GM21576 (cell line): ENCODE measurements around the gene CTXND1.
A peak's percentile ranks its signal among the peaks of the same experiment; 100 is the strongest.
"Not testable (repeated sequence)": the region's sequence is repeated elsewhere in the genome, so short reads cannot be mapped to it uniquely, and the experiment has no call there.

Experiments
- ATAC-seq: cut with Tn5 transposase; IDR thresholded peaks from one replicate; pipeline ENCODE4 v1.9.1; 2021; ENCODE audit warnings: mild to moderate bottlenecking, moderate library complexity; ENCODE audit not compliant: unreplicated experiment

The CTXND1 gene

GRCh38 chr15:80161468-80162016 is 90.5 kb downstream of the CTXND1 start:
- ATAC-seq: no peak

GRCh38 chr15:80160570-80161156 is 91.3 kb downstream of the CTXND1 start:
- ATAC-seq: peak; percentile 73

GRCh38 chr15:80159811-80160569 is 92.0 kb downstream of the CTXND1 start:
- ATAC-seq: no peak

- no peak for ATAC-seq
These were observed 92.7 kb downstream of the CTXND1 start for GRCh38 chr15:80159301-80159700.

GRCh38 chr15:80157215-80157614 is 94.8 kb downstream of the CTXND1 start:
- ATAC-seq: no peak

- no peak for ATAC-seq
These were observed 95.8 kb downstream of the CTXND1 start for GRCh38 chr15:80156176-80156720.

- ATAC-seq: not testable (repeated sequence)
These were observed 96.4 kb downstream of the CTXND1 start for GRCh38 chr15:80155378-80156175.

GRCh38 chr15:80155001-80155377 is 97.0 kb downstream of the CTXND1 start:
- ATAC-seq: no peak

- ATAC-seq: no peak
These were observed 97.7 kb downstream of the CTXND1 start for GRCh38 chr15:80154336-80154735.

GRCh38 chr15:80153900-80154299 is 98.1 kb downstream of the CTXND1 start:
- ATAC-seq: no peak

- ATAC-seq: peak; percentile 55
These were observed 98.8 kb downstream of the CTXND1 start, which contains the start of gene FAH for GRCh38 chr15:80152896-80153876. Gene FAH, plus strand, starts transcription at chr15:80152999. Its CDS starts 56 bp downstream, at chr15:80153055.

- peak; percentile 49 for ATAC-seq
These were observed 99.7 kb downstream of the CTXND1 start for GRCh38 chr15:80152180-80152895.

- no peak for ATAC-seq
These were observed 100.4 kb downstream of the CTXND1 start for GRCh38 chr15:80151576-80151975.

- ATAC-seq: no peak
These were observed 100.9 kb downstream of the CTXND1 start for GRCh38 chr15:80151148-80151547.
